GM23338 (cell line): ENCODE measurements around the gene RARG.

Experiments
- EZH2 ChIP-seq: fragments of 200-600 bp; sonication (generic); IDR thresholded peaks from one replicate; pipeline ENCODE4 v1.8.0; 2017; ENCODE audit warnings: antibody characterized with exemption, mild to moderate bottlenecking, low read depth; ENCODE audit not compliant: unreplicated experiment
- EZH2phosphoT487 ChIP-seq: fragments of 200-600 bp; sonication (generic); IDR thresholded peaks from one replicate; pipeline ENCODE4 v1.8.1; 2018; ENCODE audit warnings: antibody characterized with exemption; ENCODE audit not compliant: unreplicated experiment
- NANOG ChIP-seq: IDR thresholded peaks from 2 replicates; pipeline ENCODE4 v1.6.1; 2016; ENCODE audit warnings: antibody characterized with exemption, borderline replicate concordance
- POLR2AphosphoS5 ChIP-seq: IDR thresholded peaks from 2 replicates; pipeline ENCODE4 v1.6.1; 2016; ENCODE audit warnings: antibody characterized with exemption, low read depth
- TF ChIP-seq, protein P1 (sequence below), 2 experiments: fragments of 200-600 bp in 1 of 2; sonication (generic) in 1 of 2; conservative IDR thresholded peaks; 2 replicates each; pipeline versions ENCODE4 v1.5.1 to v1.6.1; 2016 to 2017; ENCODE audit warnings: antibody characterized with exemption in 2 of 2, low read depth in 2 of 2, mild to moderate bottlenecking in 2 of 2, moderate library complexity in 1 of 2

DNA sequence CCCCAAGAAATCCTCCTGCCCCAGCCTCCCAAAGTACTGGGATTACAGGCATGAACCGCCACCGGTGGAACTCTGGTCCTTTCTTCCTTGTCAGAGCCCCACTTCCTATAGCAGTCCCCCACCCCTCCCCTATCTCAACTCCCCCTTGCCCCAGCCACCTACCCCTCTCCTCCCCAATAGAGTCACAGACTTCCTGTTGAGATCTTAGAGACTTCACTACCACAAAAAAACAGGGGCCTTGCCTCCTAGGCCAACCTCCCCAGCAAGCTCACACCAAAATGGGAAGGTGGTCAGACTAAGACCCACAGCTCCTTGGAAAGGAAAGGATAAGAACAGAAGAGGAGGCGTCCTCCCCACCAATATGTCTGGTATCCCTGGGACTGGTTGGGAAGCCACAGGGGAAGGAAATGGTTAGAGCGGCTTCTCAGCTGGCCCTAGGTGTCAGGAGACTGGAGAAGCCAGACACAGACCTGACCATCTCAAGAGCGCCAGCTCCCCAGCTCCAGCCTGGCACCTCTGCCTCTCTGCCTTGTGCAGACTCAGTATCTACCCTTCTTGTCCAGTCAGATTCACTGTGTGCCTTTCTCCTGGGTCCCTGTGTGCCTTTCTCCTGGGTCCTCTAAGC, 33.4 kb downstream of the RARG start:
- TF ChIP-seq EZH2 (no peak), POLR2AphosphoS5 (no peak), EZH2phosphoT487 (no peak), NANOG (no peak)
- TF ChIP-seq, protein P1, sequence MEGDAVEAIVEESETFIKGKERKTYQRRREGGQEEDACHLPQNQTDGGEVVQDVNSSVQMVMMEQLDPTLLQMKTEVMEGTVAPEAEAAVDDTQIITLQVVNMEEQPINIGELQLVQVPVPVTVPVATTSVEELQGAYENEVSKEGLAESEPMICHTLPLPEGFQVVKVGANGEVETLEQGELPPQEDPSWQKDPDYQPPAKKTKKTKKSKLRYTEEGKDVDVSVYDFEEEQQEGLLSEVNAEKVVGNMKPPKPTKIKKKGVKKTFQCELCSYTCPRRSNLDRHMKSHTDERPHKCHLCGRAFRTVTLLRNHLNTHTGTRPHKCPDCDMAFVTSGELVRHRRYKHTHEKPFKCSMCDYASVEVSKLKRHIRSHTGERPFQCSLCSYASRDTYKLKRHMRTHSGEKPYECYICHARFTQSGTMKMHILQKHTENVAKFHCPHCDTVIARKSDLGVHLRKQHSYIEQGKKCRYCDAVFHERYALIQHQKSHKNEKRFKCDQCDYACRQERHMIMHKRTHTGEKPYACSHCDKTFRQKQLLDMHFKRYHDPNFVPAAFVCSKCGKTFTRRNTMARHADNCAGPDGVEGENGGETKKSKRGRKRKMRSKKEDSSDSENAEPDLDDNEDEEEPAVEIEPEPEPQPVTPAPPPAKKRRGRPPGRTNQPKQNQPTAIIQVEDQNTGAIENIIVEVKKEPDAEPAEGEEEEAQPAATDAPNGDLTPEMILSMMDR (conservative IDR thresholded peaks at IDR 0.05; ENCODE audit: low read depth in 2 of 2): no peak
